HG03521 (cell line): ENCODE data around the gene PITPNM3.

Experiments used
- ATAC-seq: cut with Tn5 transposase; IDR thresholded peaks from one replicate; pipeline ENCODE4 v1.9.1; 2021; ENCODE audit warnings: mild to moderate bottlenecking, moderate library complexity; ENCODE audit not compliant: unreplicated experiment

The PITPNM3 gene

DNA sequence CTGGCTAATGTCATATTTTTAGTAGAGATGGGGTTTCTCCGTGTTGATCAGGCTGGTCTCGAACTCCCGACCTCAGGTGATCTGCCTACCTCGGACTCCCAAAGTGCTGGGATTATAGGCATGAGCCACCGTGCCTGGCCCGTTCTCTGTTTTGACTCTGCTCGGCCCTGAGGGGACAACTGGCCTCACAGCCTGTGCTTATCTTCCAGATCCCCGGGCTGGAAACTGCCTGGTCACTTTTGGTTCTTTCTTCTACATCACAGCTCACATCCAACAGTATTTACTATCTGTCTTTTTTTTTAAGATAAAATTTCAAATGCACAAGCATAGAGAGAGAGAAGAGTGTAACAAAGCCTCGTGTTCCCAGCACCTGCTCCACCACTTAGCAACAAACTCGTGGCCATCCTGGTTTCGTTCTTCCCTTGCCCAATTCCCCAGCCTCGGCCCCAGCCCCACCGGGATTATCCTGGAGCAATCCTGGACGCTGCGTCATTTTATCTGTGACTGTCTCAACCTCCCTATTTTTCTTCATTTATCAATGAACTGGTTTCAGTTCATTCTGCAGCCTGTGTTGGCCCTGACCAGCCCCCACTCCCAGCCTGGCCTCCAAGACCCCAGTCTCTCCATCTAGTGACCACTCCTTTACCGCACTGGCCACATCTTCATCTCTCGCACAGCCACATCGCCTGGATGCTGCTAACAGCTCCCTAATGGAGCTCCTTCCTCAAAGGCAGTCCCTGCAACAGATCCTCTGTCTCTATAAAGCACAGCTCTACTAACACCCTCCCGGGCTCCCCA, 91.0 kb downstream of the PITPNM3 start:
- ATAC-seq: no peak

DNA sequence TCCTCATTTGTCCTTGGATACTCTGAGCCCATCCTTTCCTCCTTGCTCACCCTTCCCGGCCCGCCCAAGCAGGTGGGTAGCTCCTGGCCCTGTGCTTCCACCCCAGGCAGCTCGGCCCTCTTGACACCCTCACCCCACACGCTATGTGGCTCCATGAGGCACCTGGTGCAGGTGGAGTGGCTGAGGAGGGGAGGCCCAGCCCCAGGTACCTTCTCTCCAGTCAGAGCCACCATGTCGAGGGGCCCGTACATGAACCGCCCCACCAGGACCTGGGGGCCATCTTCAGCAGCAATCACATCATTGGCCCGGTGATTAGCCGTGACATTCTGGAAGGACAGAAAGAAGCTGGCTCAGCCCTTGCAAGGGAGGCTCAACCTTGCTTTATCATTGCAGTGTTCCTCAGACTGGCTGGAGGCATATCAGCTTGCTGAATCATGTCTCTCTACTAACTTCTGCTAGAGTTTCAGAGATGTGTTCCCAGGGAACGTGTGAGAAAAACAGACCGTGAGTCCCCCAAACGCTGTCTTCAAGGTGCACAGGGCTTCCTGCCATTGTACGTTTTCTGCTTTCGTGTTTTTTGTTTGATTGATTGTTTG, 91.8 kb downstream of the PITPNM3 start:
- ATAC-seq: no peak

DNA sequence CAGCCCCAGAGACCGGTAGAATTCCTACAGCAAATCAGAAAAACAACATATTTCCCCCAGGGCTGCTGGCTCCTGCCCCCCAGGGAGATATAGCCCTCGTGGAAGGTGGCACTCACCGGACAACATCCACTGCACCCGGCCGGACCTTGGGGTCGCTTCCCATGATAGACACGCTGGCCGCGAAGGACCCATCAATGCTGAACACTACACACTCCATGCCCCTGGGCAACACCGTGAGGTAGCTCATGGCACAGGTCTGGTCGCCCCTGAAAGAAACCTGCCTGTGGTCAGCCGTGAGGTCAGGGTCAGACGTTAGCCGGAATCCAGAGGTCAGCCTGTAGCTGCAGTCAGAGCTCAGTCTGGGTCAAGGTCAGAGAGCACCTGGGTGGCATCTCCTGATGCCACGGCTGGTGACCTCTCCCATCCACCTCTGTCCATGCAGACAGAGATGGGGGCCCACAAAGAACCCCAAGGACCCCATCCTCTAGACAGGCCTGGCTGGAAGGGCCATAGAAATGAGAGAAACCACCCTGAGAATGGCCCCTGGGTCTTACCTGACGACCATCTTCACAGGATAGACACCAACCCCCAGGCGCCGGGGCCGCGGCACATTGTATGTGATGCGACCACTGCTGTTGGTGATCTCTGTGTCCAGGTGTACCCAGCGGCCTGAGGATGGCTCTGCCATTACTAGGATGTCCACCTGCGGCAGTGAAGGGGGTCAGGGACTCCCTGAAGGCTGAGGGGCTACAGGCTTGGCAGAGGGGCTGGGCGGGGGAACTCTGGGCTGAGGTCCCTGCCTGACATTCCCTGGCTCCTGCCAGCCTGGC, 92.5 kb downstream of the PITPNM3 start:
- ATAC-seq: no peak

DNA sequence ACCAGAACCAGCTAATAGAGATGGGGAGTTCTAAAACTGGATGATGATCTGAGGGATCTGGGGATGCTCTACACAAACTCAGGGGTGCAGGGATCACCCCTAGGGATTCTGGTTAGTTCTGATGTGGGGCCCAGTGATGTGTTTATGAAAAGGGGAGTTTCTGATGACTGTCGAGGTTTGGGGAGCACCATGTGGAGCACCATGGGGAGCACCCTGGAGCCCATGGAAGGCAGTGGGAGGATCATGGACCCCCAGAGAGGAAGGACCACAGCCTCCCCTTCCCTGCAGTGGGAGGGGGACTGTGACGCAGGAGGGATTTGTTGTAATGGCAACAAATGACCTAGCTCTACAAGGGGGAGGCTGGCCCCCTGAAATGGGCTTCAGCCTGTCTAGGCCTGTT, 93.7 kb downstream of the PITPNM3 start:
- ATAC-seq: no peak

DNA sequence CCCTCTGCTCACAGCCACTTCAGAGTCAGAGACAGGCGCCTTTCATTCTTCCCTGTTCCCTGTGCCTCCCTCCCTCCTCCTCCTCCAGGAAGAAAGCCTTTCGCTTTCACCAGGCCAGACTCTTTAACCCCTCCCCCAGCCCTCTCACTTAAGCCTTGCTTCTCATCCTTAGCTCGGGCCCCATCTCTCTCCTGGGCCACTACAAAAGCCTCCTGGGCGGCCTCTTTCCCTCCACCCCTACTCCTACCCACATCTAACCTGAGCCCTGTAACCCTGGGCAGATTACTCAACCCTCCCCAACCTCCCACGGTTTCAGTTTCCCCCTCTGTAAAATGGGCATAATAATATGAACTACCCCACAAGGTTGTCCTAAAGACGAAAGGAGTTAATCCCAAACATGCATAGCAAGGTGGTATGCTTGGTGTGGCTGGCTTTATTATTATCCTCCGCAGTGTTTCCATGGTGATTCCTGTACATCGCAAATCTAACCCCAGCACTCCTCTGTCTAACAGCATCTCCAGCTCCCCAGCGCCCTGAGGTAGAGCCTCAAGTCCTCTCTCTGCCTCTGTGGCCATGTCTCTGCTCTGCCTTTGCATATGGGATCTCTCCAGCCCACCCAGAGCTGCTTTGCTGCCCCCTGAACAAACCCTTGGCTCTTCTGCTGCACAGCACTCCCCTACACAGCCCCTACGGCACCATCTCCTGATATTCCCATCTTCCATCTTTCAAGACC, 94.4 kb downstream of the PITPNM3 start:
- ATAC-seq: no peak

DNA sequence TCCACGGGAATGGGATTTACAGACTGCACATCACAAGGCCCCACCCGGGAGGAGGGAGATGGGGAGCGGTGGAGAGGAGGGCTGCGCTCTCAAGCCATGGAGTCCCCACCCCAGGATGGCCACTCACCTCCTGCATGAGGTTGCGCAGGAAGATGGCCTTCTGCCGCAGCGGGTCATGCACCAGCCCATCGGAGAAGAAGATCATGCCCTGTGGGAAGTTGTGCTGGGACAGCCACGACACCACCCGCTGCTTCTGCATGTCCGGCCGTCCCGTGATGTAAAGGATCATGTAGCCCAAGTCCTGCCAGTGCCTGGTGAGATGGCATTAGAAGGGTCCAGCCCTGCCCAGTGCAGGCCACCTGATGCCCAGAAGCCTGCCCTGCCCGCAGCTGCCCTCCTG, 95.1 kb downstream of the PITPNM3 start:
- ATAC-seq: no peak

DNA sequence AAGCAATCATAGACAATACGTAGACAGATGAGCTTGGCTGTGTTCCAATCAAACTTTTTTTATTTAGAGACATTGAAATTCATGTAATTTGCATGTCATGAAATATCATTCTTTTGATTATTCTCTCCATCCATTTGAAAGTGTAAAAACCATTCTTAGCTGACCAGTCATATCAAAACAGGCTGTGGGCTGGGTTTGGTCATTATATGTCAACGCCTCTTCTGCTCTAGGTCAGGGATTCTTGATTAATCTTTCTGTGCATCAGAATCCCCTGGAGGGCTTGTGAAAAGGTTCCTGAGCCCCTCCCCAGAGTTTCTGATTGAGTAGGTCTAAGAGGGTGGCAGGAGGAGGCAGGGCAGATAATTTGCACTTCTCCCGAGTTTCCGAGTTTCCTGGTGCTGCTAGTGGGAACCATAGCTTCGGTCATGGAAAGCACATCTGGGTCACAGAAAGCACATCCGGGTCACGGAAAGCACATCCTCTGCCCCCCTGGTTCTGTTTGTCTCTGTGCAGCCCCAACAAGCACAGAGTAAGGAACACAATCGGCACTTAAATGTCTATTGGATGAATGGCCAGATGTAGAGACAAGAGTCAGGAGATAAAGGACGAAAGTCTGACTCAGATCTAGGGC, 95.7 kb downstream of the PITPNM3 start:
- no peak for ATAC-seq

DNA sequence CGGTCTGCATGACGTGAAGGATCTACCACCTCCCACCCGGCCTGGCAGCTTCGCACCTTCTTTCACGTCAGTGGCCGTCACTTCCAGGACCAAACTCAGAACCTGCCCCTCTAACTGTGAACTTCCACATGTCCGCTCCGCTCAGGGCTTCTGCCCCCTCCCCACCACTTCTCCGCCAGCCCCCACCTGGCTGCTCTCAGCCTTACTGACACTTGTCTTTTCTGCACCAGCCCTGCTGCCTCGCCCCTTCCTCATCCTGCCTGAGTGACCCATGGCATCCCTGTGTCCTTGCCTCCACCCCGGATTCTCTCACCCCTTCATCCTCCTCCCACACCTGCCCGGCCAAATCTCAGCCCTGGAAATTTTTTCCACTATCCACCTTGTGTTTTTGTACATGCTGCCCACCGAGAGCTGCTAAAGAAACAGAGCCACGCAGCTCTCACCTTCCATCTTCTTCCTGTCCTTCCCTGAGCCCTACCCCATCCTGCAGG, 97.8 kb downstream of the PITPNM3 start:
- ATAC-seq: no peak

DNA sequence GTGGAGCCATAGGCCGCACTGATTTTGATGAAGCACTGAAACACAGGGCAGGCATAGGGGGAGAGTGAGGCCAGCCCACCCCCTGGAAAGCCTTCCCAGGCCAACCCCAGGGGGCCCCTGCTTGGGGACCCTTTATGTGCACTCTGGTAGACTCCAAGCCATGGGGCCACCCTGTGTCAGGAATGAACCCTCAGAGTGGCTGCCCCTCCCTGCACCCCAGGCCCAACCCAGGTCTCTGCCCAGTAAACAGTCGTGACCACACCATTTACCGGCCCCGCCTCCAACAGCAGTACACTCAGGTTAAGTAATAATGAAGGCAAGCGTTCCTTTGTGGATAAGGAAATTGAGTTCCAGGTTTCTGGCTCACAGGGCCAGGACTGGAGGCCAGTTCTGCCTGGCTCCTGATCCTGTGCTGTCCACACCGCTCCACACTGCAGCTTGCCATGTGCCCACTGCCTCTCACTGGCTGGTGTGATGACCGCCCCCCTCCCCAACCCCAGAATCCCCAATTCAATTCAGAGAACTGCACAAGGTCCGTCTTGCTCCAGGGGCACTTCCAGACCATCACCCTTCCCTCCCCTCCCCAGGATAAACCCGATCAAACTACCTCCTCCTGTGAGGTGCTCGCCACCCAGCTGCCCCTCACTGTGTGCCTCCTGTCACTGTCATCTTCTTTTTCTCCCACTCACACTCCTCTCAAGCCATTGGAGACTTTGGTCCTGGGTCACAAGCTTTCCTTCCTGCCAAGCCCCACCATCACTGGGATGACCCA, 98.5 kb downstream of the PITPNM3 start:
- ATAC-seq: no peak

DNA sequence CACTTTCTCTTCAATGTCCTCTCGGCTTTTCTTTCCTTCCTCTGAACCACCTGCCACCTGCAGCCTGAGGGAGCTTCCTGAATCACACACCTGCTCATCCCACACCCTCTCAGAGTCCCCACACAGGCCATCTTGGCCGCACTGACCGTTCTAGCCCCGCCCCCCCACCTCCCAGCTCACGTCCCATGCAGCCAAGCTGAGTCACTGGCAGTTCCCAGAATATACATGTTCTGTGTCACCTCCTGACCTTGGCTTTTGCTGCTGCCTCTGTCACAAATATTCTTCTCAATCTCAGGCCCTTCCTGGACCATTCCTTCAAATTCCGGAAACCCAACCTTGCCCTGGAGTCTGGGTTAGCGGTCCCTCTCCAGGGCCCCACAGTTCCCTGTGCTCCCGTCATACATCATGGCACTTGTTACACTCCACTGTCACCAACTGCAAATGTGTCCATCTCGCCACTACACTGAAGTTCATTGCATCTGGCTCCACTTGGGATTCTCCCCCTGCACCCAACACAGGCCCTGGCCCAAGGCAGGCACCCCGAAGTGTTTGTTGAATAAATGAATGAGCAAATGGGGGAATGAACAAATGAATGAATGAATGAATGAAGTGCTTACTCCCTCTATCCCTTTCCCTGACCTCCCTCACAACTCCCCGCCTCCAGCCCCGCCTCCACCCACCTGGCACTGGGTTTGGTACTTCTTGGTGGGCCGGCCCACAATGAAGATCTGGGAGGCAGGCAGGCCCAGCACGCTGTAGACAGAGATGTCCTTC, 99.3 kb downstream of the PITPNM3 start:
- no peak for ATAC-seq

DNA sequence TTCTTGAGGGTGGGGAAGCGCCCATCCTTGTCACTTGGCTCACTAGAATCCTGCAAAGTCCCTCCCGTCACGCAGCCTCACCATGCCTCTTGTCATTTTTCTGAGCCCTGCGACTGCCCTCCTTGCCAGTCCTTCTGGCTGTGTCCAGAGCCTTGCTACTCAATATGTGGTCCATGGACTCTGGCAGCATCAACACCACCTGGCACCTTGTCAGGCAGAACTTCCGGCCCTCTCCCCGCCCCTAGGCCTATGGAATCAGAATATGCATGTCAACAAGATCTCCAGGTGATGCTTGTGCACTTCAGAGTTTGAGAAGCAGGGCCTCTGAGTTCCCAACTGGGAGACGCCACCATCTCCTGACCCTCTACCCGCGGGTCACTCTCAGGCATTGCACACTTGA, 100.0 kb downstream of the PITPNM3 start:
- ATAC-seq: no peak

DNA sequence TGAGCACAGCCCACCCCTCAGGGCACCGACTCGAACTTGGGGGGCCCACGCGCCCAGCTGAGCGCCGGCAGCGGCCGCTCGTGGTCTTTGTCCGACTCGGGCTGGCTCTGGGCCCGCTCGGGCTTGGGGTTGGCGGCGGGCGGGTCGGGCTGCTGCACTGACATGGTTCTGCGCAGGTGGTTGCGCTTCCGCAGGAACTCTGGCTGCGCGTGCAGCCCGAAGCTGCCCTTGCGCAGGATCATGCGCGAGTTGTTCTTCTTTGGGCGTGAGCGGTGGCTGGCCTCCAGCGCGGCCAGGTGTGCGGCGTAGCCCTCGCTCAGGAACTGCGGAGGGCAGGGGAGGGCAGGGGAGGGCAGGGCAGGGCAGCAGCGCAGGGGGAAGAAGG, 101.0 kb downstream of the PITPNM3 start:
- no peak for ATAC-seq

DNA sequence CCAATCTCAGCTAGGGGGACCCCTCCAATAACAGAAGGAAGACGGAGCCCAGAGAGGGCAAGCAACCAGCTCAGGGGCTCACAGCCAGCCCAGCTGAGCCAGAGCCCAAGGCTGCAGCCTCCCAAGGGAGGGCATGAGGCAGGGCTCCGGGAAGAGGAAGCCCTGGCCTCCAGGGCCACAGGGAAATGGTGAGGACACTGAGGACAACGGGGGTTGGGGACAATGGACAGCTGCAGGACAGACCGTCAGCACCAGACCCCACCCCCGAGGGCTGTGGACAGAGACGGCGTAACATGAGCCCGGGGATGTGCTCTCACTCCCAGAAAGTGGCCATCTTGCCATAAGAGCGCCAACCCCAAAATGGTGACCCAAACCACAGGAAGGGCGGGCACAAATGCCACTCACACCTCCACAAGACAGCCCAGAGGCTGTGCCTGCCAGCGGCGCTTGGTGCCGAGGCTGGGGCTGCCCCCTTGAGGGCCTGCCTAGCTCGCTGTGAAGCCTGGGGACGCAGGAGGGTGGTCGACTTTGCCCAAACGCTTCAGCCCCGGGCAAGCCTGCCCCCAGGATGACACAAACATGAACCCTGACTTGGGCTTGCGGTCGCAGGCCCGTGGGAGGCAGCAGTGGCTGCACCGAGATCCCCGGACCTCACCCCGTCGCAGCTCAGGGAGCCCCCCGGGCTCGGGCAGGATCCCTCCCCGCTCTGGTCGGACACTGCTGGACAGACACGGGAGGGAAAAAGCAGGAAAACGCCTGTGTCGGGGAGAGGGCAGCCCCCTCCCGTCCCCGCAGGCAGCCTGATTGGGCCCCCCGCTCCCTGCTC, 101.6 kb downstream of the PITPNM3 start:
- no peak for ATAC-seq

DNA sequence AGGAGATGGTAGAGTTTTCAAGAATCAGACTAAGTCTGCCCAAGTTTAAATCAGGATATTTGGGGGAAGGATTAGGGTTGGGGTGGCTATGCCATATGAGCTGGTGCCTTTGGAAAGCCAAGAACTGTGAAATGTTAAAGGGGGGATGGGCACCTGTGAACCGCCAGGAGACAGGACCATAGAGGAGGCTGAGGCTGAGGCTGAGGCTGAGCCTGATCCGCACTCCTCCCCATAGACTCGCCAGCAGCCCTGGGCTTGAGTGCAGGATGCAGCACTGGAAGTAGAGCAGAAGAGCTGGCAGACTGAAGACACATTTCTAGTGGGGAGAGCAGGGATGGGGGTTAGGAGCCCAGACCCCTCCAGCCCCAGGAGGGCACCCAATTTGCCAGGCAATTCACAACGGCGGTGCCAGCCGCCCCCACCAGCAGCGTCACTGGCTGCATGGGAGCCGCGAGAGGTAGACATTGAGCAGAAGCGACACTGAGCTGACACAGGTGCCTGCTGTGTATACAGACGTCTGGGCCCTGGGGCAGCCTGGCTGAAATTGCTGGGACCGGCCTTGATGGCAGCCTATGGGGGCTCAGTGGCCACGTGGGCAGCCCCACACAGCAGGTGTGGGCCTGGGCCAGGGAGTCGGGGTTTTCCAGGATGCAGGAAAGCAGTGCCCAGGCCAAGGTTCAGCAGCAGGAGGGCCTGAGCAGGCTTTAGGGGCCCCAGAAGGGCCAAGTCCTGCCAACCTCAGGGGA, 102.9 kb downstream of the PITPNM3 start:
- ATAC-seq: no peak

DNA sequence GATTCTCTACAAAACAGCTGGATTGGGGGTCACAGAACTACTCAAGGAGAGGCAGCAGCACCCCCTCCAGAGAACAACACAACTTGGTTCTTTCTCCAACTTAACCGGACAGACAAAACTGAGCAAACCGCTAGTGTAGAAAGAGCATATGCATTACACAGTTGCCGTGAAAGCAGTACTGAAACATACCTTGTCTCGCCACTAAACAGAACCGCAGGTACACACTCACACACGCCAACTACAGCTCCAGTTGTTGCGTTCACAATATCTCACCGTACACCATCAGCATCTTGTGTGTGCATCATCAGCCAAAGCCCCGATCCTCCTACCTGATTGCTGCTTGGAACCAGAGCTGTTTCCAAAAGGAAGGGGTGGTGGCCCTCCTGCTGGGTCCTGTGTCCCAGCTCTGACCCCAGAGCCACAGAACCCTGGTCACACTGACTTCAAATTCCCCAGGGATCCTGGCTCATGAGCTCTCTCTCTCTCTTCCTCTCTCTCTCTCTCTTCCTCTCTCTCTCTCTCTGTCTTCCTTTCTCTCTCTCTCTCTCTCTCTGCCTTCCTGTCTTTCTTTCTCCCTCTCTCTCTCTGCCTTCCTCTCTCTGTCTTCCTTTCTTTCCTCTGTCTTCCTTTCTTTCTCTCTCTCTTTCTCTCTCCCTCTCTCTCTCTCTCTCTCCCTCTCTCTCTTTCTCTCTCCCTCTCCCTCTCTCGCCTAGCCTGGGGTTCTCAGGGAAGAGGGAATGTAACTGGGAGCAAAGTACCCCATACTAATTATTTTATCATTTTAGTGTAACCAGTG, 103.7 kb downstream of the PITPNM3 start:
- ATAC-seq: no peak

DNA sequence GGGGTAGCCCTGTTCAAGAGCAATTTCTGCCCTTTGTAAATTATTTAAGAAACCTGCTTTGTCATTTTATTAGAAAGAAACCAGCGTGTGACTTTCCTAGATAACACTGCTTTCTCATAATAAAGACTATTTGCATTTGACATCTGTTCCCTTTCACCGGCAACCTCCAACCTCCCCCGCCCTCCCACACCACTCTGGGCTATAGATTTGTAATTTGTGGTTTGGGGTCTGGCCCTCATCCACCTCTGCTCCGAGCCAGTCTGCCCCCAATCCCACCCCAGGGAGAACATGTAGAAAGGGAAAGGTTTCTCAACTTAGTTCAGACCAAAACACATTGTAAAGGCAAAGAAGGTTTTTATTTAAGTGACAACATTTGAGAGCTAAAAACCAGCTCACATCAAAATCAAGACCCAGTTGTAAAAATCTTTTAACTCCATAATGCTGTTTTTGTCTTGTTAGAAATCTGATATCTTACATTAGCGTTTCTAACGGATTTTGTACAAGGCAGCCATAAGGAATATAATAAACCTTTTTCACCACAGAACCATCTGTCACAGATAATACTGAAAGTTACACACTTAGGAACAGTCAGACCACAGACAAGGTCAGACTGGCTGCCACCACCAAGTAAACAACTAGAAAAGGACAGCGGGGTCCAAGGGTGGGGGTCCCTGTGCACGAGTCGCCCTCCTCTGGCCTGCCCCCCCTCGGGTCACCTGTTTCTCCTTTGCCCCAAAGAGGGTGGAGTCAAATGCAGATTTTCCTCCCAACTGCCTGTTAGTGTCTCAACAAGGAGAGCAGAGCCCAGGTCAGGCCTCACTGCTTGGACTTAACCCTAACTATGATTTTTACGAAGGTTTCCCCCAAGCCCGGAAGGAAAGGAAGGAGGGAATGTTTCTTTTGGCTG, 105.2 kb downstream of the PITPNM3 start:
- no peak for ATAC-seq
